GM10266 (cell line): ENCODE results near the gene GRIFIN.
A peak's percentile ranks its signal among the peaks of the same experiment; 100 is the strongest.

ENCODE experiments used
- DNase-seq: peaks from one replicate; pipeline ENCODE4 v3.0.0; 2012; ENCODE audit errors: extremely low spot score
- CTCF ChIP-seq: IDR thresholded peaks from 2 replicates; pipeline ENCODE4 v1.5.1; 2012; ENCODE audit warnings: mild to moderate bottlenecking, low read depth; ENCODE audit not compliant: control insufficient read depth, insufficient read depth; ENCODE audit errors: missing control alignments

GRIFIN gene

GRCh38 chr7:2512179-2512661 lies 36.0 kb upstream of the GRIFIN start:
- DNase-seq = peak; percentile 74
- TF ChIP-seq CTCF = no peak

GRCh38 chr7:2511769-2512168 lies 35.6 kb upstream of the GRIFIN start:
- DNase-seq = no peak
- TF ChIP-seq CTCF = no peak

GRCh38 chr7:2510909-2511768 lies 34.9 kb upstream of the GRIFIN start:
- DNase-seq = peak; percentile 72
- TF ChIP-seq CTCF = no peak

GRCh38 chr7:2510130-2510776 lies 34.1 kb upstream of the GRIFIN start:
- no peak for DNase-seq
- no peak for TF ChIP-seq CTCF

- TF ChIP-seq CTCF = no peak
- DNase-seq = no peak
Measured at GRCh38 chr7:2509298-2509906, 33.2 kb upstream of the GRIFIN start.

GRCh38 chr7:2508327-2509215 lies 32.4 kb upstream of the GRIFIN start:
- no peak for TF ChIP-seq CTCF
- DNase-seq = no peak
